Heart right ventricle (tissue), 16 donors: ENCODE measurements around the gene ATP13A4. TPM values are rescaled to one million over a fixed set of nuclear protein-coding genes. Genes with fewer than 3 reads are reported as not detected.

Source experiments
- ATAC-seq, 8 donors: fragments of 200-7000 bp; cut with Tn5 transposase; one replicate each; pipeline ENCODE4 v1.9.1; 2020; ENCODE audit warnings: mild to moderate bottlenecking in 8 of 8, moderate library complexity in 8 of 8, moderate number of reproducible peaks in 1 of 8
- DNase-seq, 2 donors: peaks; one replicate each; pipeline ENCODE4 v3.0.0-alpha.2; 2020
- H3K27ac ChIP-seq, 10 donors: fragments of 200-600 bp; sonication (generic) in 2 of 10; one replicate each; pipeline versions ENCODE4 v1.5.0 to v1.8.0; 2020 to 2022; ENCODE audit warnings: mild to moderate bottlenecking in 3 of 10
- H3K27me3 ChIP-seq, 7 donors: fragments of 200-600 bp; one replicate each; pipeline ENCODE4 v1.8.0; 2021 to 2022; ENCODE audit warnings: mild to moderate bottlenecking in 2 of 7
- H3K36me3 ChIP-seq, 9 donors: fragments of 200-600 bp; sonication (generic) in 1 of 9; one replicate each; pipeline versions ENCODE4 v1.5.0 to v1.8.0; 2020 to 2022; ENCODE audit warnings: mild to moderate bottlenecking in 2 of 9
- H3K4me1 ChIP-seq, 9 donors: fragments of 200-600 bp; sonication (generic) in 1 of 9; one replicate each; pipeline versions ENCODE4 v1.5.0 to v1.8.0; 2020 to 2022; ENCODE audit warnings: mild to moderate bottlenecking in 4 of 9
- H3K4me3 ChIP-seq, 10 donors: fragments of 200-600 bp; sonication (generic) in 2 of 10; one replicate each; pipeline versions ENCODE4 v1.5.0 to v1.8.0; 2020 to 2022; ENCODE audit warnings: mild to moderate bottlenecking in 7 of 10, moderate library complexity in 2 of 10
- H3K9me3 ChIP-seq, 11 donors: fragments of 200-600 bp in 10 of 11; sonication (generic) in 2 of 11; one replicate each; pipeline versions ENCODE4 v1.5.0 to v1.8.0; 2013 to 2022; ENCODE audit warnings: mild to moderate bottlenecking in 2 of 11, control low read depth in 1 of 11, moderate library complexity in 1 of 11
- CTCF ChIP-seq, 9 donors: fragments of 200-600 bp; sonication (generic) in 2 of 9; IDR thresholded peaks; one replicate each; pipeline versions ENCODE4 v1.5.0 to v1.8.0; 2021 to 2022; ENCODE audit warnings: antibody characterized with exemption in 9 of 9, mild to moderate bottlenecking in 5 of 9, moderate library complexity in 1 of 9
- WGBS, 2 donors: extraction: QIAGEN DNeasy Blood & Tissue Kit; methylation state at CpG; one replicate each; pipeline ENCODE4 v1.1.7; 2013; ENCODE audit warnings: inconsistent platforms in 1 of 2; 5-methylcytosine and 5-hydroxymethylcytosine counted together
- intact Hi-C, 10 donors: fragments of 100-400 bp; cut with DNase I; formaldehyde crosslinking; loops; one replicate each; pipeline versions ENCODE4 v1.11.1 to v1.14.2; 2022
- polyA plus RNA-seq, 2 donors: library from polyadenylated mRNA; stranded (reverse); fragments of 200-250 nt; gene quantifications; one replicate each; pipeline ENCODE4 v1.2.3, GENCODE V29; 2013
- total RNA-seq, 10 donors: library from RNA; stranded (reverse); fragmentation: NEBNext Ultra II Directional in 3 of 10; extraction: Animal tissue kit (Norgen Biotek cat#: 25700) in 3 of 10; gene quantifications; one replicate each; pipeline versions ENCODE4 v1.2.1 to v1.2.4, GENCODE V29; 2021 to 2023
- donor health status: Arrhythmogenic right ventricular cardiomyopathy.
- donor health status: ischemic (EF 13 %, LVEDD 7.1; RV severe dilation, severe dysfunction).
- donor health status: healthy with polysubstance abuse.
- donor health status: DM: no; HTN: yes; CAD: no.
- donor health status: DM: no; HTN: no; CAD: no.
- donor health status: ischemic (EF 25% LVEDD 6.9; RV normal size, moderate dysfunction).
- donor health status: ischemic (EF 25% LVEDD 5.7; RV mildly dilated, moderate dysfunction).
- donor health status: healthy.
- donor health status: DM: yes; HTN: yes; CAD: no.
- donor health status: Ischemic cardiomyopathy.
- donor health status: ischemic (EF 35%, LVEDD 5.7; RV mildly dilated, moderate dysfunction).
- donor health status: nonischemic (EF 11% LVEDD 7.7; RV severe dilation, severe dysfunction).
- donor health status: DM: yes; HTN: yes; CAD: no.
- donor health status: PGD.
- donor health status: ischemic (EF 29% LVEDD 5.4; RV normal size, mild dysfunction).
- donor health status: nonischemic (EF 23%, LVEDD 6.1; RV moderate dilation, normal function).

Gene ATP13A4
- total and polyA plus RNA-seq, 12 donors: 0.01 to 0.52 (median 0.19) TPM; not detected in 2

- no peaks in the 10 kb centered on the region for H3K36me3 ChIP-seq
- no peaks in the 10 kb centered on the region for H3K9me3 ChIP-seq
- no peak for TF ChIP-seq CTCF (IDR thresholded peaks at IDR 0.05)
- ATAC-seq (no peak), DNase-seq (no peak)
- H3K4me1 ChIP-seq: no peaks in the 10 kb centered on the region
- intact Hi-C loops: no loop called here
- H3K27ac ChIP-seq: no peak overlapping the region
- no peak overlapping the region for H3K4me3 ChIP-seq
- peaks cover 0 to 3% (median 0%) of the 10 kb centered on the region in 7 donors for H3K27me3 ChIP-seq
These were observed 181.9 kb downstream of the ATP13A4 start for GRCh38 chr3:193372783-193373182.

GRCh38 chr3:193367868-193368267 is 186.8 kb downstream of the ATP13A4 start:
- H3K36me3 ChIP-seq: no peaks in the 10 kb centered on the region
- no peaks in the 10 kb centered on the region for H3K4me1 ChIP-seq
- ATAC-seq (no peak), DNase-seq (no peak)
- no peaks in the 10 kb centered on the region for H3K9me3 ChIP-seq
- H3K27me3 ChIP-seq: no peaks in the 10 kb centered on the region
- TF ChIP-seq CTCF (IDR thresholded peaks at IDR 0.05): no peak
- 53 to 56% methylated on average over 1 of the region's 1 CpG for WGBS, 2 donors
- no peak overlapping the region for H3K27ac ChIP-seq
- intact Hi-C loops: no loop called here
- H3K4me3 ChIP-seq: no peak overlapping the region

- WGBS, 2 donors: 82 to 87% methylated on average over 3 of the region's 3 CpGs
- no peak for TF ChIP-seq CTCF (IDR thresholded peaks at IDR 0.05)
- Histone ChIP-seq H3K4me1 (peaks cover 0 to under 1% (median 0%) of the 10 kb centered on the region in 9 donors), H3K27me3 (peaks cover 0 to 2% (median 0%) of the 10 kb centered on the region in 7 donors), H3K36me3 (no peaks in the 10 kb centered on the region), H3K4me3 (no peak overlapping the region), H3K9me3 (no peaks in the 10 kb centered on the region), H3K27ac (no peak overlapping the region)
- intact Hi-C loops: loop anchor here in 1 of 10 donors (5.0 kb wide), 1 partner anchor 1820 kb away; no protein-coding TSS in a partner anchor
- no peak for ATAC-seq
- DNase-seq: no peak
These were observed 197.4 kb downstream of the ATP13A4 start for GRCh38 chr3:193357291-193357690.

- H3K27me3 ChIP-seq: no peaks in the 10 kb centered on the region
- H3K27ac ChIP-seq: no peak overlapping the region
- intact Hi-C loops: no loop called here
- no peak for TF ChIP-seq CTCF (IDR thresholded peaks at IDR 0.05)
- H3K4me1 ChIP-seq: peaks cover 0 to 9% (median 0%) of the 10 kb centered on the region in 9 donors
- DNase-seq: no peak
- H3K9me3 ChIP-seq: no peaks in the 10 kb centered on the region
- WGBS, 2 donors: 53 to 60% methylated on average over 5 of the region's 5 CpGs
- ATAC-seq: no peak
- no peaks in the 10 kb centered on the region for H3K36me3 ChIP-seq
- no peak overlapping the region for H3K4me3 ChIP-seq
These were observed 200.3 kb downstream of the ATP13A4 start for GRCh38 chr3:193354423-193354822.

Other genes starting within 250 kb of the ATP13A4 start
- gene ATP13A5, start 176.1 kb downstream of the ATP13A4 start, total RNA-seq: not detected
- under 1 TPM in 1 of 2 donors, not detected in 1; 0.06 TPM for gene ATP13A5, start 176.1 kb downstream of the ATP13A4 start, polyA plus RNA-seq
- gene OPA1, start 38.3 kb upstream of the ATP13A4 start, total RNA-seq: 100 to 1,000 TPM; 100 to 197 (median 137) TPM
- 10 to 100 TPM; 19.2 to 28.9 TPM for gene OPA1, start 38.3 kb upstream of the ATP13A4 start, polyA plus RNA-seq